Activated B cell treated with CpG ODN at 0.5 μM for 24 hours (primary cell): ENCODE results near the gene NCAM2. TPM values are rescaled to one million over a fixed set of nuclear protein-coding genes. Genes with fewer than 3 reads are reported as not detected.

Source experiments
- ATAC-seq: fragments of 200-7000 bp; cut with Tn5 transposase; one replicate; pipeline ENCODE4 v1.10.0; 2021; ENCODE audit warnings: low read depth, mild to moderate bottlenecking, moderate library complexity
- CTCF ChIA-PET: fragments of 350-600 bp; sonication (Branson Sonifier 250); formaldehyde crosslinking; loops from one replicate; lab custom pipeline; 2021; ENCODE audit warnings: antibody characterized with exemption; lab: Charles Lee
- POLR2A ChIA-PET: fragments of 350-600 bp; sonication (Branson Sonifier 250); formaldehyde crosslinking; loops from one replicate; lab custom pipeline; 2021; ENCODE audit warnings: antibody characterized with exemption; lab: Charles Lee
- DNase-seq: peaks from one replicate; pipeline ENCODE4 v3.0.0; 2022
- H3K27ac Mint-ChIP-seq: one replicate; pipeline ENCODE4 v1.8.0; 2020; ENCODE audit warnings: mixed read lengths
- H3K27me3 Mint-ChIP-seq: one replicate; pipeline ENCODE4 v1.8.0; 2021; ENCODE audit warnings: mixed read lengths
- H3K36me3 Mint-ChIP-seq: one replicate; pipeline ENCODE4 v1.8.0; 2021; ENCODE audit warnings: low read depth, mixed read lengths
- H3K4me1 Mint-ChIP-seq: one replicate; pipeline ENCODE4 v1.8.0; 2021; ENCODE audit warnings: mixed read lengths
- H3K4me3 Mint-ChIP-seq: one replicate; pipeline ENCODE4 v1.8.0; 2020; ENCODE audit warnings: mild to moderate bottlenecking, mixed read lengths
- H3K9me3 Mint-ChIP-seq: one replicate; pipeline ENCODE4 v1.8.0; 2020; ENCODE audit warnings: mixed read lengths
- CTCF ChIP-seq: fragments of 200-600 bp; IDR thresholded peaks from one replicate; pipeline ENCODE4 v1.8.0; 2022; ENCODE audit warnings: antibody characterized with exemption, mild to moderate bottlenecking
- intact Hi-C: fragments of 100-400 bp; cut with micrococcal nuclease; formaldehyde crosslinking; loops from one replicate; pipeline ENCODE4 v1.15.1; 2024
- total RNA-seq: library from RNA; stranded (reverse); gene quantifications from 2 replicates; pipeline ENCODE4 v1.2.3, GENCODE V29; 2022

The NCAM2 gene
- total RNA-seq, 1 donor from 2014 or later: not detected

- POLR2A ChIA-PET: no interaction called here
- intact Hi-C loops: no loop called here
- H3K36me3 Mint-ChIP-seq: no peaks in the 10 kb centered on the region
These were observed 87.0 kb downstream of the NCAM2 start for GRCh38 chr21:21085206-21085605.

DNA sequence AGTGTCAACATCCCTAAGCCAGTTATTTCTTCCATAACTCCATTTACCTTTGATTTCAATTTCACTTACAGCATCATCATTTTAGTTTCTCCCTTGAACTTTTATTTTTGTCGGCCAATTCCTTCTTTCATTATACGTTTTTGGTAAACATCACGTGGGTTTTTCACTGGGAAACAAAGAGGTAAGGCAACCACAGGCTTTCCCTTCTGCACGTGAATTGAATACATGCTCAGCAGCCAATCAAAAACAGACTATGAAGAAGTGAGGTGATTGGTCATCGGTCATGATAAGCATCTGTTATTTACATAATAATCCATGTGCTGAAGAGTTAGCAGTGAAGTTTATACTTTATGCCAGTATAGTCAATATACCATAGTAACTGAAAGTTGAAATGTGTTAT is 98.7 kb downstream of the NCAM2 start:
- no peak for DNase-seq
- no peak for TF ChIP-seq CTCF
- Mint-ChIP-seq H3K9me3 (no peaks in the 10 kb centered on the region), H3K36me3 (no peaks in the 10 kb centered on the region), H3K27ac (no peak overlapping the region), H3K27me3 (no peaks in the 10 kb centered on the region), H3K4me1 (no peaks in the 10 kb centered on the region), H3K4me3 (no peak overlapping the region)
- no peak for ATAC-seq
- intact Hi-C loops: no loop called here
- CTCF ChIA-PET: no interaction called here
- POLR2A ChIA-PET: no interaction called here

More at GRCh38 chr21:21085206-21085605, 87.0 kb downstream of the NCAM2 start:
- Mint-ChIP-seq H3K27me3 (no peaks in the 10 kb centered on the region), H3K9me3 (no peaks in the 10 kb centered on the region), H3K4me3 (no peak overlapping the region), H3K27ac (no peak overlapping the region), H3K4me1 (no peaks in the 10 kb centered on the region)
- DNase-seq (no peak), ATAC-seq (no peak)
- CTCF ChIA-PET: no interaction called here
- TF ChIP-seq CTCF: no peak

DNA sequence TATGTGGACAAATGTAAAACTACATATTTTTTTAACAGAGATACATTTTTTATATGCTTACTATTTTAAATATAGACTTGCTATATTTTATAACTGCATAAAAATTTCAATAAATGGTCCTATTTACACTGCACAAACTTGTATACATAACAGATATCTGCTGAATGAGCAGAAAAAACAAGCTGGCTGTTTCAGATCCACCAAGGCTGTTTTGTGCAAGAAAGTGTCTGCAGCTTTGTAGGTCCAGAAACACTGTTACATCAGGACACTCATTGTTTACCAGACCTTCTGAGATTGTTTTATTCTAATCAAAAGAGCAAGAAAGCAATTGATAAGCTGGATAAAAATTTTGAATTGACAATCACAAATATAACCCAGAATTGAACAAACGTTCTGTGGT is 99.3 kb downstream of the NCAM2 start:
- no peak for TF ChIP-seq CTCF
- DNase-seq (no peak), ATAC-seq (no peak)
- no peaks in the 10 kb centered on the region for H3K4me1 Mint-ChIP-seq
- no peaks in the 10 kb centered on the region for H3K27me3 Mint-ChIP-seq
- ChIA-PET CTCF (no interaction called here), POLR2A (no interaction called here)
- H3K9me3 Mint-ChIP-seq: no peaks in the 10 kb centered on the region
- H3K36me3 Mint-ChIP-seq: no peaks in the 10 kb centered on the region
- no peak overlapping the region for H3K27ac Mint-ChIP-seq
- intact Hi-C loops: no loop called here
- H3K4me3 Mint-ChIP-seq: no peak overlapping the region

DNA sequence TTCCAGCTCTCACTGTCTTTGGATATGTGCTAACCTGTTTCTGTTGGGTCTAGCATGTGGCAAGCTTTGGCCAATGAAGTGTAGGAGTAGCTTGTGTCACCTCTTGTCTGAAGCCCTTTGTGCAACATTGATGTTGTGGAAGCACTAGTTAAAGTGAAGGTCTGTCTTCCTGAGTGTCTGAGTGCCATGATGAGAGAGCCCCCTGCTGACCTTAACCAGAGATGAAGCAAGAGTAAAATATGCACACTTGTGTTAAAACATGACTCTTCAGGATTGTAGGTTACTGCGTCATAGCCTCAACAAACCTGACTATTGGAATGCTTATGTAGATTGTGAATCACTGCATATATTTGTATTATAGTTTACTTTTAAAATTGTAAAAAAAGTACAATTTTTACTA is 103.7 kb downstream of the NCAM2 start:
- no peak overlapping the region for H3K27ac Mint-ChIP-seq
- no peaks in the 10 kb centered on the region for H3K27me3 Mint-ChIP-seq
- H3K4me3 Mint-ChIP-seq: no peak overlapping the region
- intact Hi-C loops: no loop called here
- H3K9me3 Mint-ChIP-seq: no peaks in the 10 kb centered on the region
- no peaks in the 10 kb centered on the region for H3K36me3 Mint-ChIP-seq
- no peaks in the 10 kb centered on the region for H3K4me1 Mint-ChIP-seq
- ATAC-seq (no peak), DNase-seq (no peak)
- no peak for TF ChIP-seq CTCF
- ChIA-PET CTCF (no interaction called here), POLR2A (no interaction called here)

DNA sequence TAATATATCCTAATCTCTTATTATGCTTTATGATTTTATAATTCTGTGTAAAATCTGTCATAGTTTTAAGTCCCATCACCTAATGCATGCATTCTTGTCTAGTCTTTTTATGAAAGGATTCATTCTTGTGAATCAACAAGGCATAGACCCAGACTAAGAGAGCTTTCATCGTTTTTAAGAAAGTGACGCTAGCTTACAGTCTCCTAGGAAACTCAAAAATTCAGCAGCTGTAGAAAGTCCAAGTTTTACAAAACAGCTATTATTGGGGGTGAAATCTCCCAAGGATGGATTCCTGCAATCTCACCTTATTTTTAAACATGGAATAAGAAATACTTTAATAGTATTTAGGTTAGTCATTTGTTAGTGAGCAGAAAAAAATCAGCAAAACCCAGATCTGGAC is 104.7 kb downstream of the NCAM2 start:
- no peaks in the 10 kb centered on the region for H3K4me1 Mint-ChIP-seq

More for the DNA sequence above, 104.7 kb downstream of the NCAM2 start:
- DNase-seq: no peak
- CTCF ChIA-PET: no interaction called here
- no peaks in the 10 kb centered on the region for H3K36me3 Mint-ChIP-seq
- intact Hi-C loops: no loop called here
- no peaks in the 10 kb centered on the region for H3K9me3 Mint-ChIP-seq
- H3K4me3 Mint-ChIP-seq: no peak overlapping the region
- no peaks in the 10 kb centered on the region for H3K27me3 Mint-ChIP-seq
- TF ChIP-seq CTCF: no peak
- POLR2A ChIA-PET: no interaction called here
- H3K27ac Mint-ChIP-seq: no peak overlapping the region
- ATAC-seq: no peak
